GM11168 (cell line): Measurements from ENCODE around the gene CXCL3.
"Not testable (repeated sequence)": the region's sequence is repeated elsewhere in the genome, so short reads cannot be mapped to it uniquely, and the experiment has no call there.

Experiments used
- in situ Hi-C: fragments of 300-500 bp; cut with MboI; formaldehyde crosslinking; loops from one replicate; pipeline ENCODE4 v1.12.0; 2022; ENCODE audit warnings: low sequenced_read_pairs; ENCODE audit not compliant: unreplicated experiment

The CXCL3 gene

DNA sequence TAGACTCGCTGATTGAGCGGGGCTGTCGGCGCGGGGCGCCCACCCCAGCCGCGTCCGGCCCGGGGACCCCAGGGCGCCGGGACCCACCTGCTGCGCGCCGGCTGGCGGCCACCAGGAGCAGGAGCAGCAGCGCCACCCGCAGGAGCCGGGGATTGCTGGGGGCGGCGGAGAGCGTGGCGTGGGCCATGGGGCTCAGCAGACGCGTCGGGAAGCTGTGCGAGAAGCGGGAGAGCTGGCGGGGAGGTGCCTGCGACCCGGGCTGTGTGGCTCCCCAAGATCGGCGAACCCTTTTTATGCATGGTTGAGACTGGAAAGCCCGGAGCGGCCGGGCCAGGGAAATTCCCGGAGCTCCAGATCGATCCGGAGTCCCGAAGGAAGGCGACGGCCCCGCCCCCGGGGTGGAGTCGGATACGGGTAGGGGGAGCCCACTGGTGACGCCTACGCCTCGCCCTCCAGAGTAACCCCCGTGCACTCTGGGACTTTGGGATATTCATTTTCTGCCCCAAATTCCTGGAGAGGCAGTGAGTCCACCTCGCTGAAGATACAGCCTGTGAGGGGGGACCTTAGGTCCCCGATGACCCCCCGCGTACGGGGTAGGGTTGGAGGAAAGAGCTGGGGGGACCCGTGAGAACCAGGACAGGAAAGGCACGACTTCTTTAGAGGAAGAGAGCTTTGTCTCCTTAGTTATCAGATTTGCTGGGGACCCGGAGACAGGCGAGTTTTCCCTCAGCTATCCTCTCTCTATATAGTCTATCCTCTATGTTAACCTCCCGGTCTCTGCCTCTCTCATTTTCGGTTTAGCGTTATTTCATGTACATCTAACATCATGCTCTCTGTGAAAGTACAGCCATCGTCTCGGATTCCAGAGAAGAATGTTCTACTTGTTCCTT, at the start of gene CXCL3:
TSS of gene CXCL3 (minus strand) at position 265 of the 890 bp plus-strand sequence. CDS start at position 187, 78 bp downstream.
- in situ Hi-C loops = no loop called here

DNA sequence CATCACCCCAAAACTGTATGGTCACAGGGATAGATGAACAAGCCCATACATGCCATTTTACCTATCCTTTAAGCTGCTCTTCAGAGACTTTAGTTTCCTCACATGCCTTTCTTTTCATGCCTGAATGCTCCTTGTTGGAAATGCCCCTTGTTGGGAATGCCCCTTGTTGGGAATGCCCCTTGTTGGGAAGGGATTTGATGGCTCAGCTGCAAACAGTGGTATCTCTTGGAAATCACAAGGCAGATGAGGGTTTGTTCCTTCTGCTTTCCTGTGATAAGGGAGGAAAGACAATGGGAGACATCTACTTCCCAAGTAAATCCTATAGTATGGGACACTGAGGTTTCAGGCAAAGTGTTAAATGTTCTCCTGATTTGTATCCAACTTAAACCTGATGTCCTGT, 49.0 kb upstream of the CXCL3 start:
- in situ Hi-C loops = no loop called here

GRCh38 chr4:74085669-74086068, 47.2 kb upstream of the CXCL3 start:
- in situ Hi-C loops = no loop called here

DNA sequence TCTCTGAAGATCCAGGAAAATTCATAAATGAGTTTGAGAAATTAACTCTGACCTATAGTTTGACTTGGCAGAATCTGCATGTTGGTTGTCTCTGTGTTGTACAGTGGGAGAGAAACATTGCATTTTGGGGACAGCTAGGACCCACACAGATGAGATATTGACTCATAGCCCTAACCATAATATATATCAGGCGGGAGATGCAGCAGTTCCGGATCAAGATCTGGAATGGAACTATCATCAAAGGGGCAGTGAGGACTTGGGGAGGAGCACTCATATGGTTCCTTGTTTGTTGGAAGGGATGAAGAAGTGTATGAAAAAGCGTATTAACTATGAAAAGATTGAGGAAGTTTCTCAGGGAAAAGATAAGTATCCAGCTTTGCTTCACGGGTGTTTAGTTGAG, 46.5 kb upstream of the CXCL3 start:
- in situ Hi-C loops = no loop called here

GRCh38 chr4:74083546-74083945, 45.1 kb upstream of the CXCL3 start:
- in situ Hi-C loops = no loop called here

- in situ Hi-C loops = no loop called here
Observed at GRCh38 chr4:74081035-74081434, 42.5 kb upstream of the CXCL3 start.

DNA sequence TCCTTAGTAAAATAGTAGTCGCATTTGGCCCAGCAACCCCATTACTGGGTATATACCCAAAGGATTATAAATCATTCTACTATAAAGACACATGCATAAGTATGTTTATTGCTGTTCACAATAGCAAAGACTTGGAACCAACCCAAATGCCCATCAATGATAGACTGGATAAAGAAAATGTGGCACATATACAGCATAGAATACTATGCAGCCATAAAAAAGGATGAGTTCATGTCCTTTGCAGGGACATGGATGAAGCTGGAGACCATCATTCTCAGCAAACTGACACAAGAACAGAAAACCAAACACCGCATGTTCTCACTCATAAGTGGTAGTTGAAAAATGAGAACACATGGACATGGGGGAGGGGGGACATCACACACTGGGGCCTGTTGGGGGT, 41.9 kb upstream of the CXCL3 start:
- in situ Hi-C loops = not testable (repeated sequence)

GRCh38 chr4:74079024-74079423, 40.5 kb upstream of the CXCL3 start:
- in situ Hi-C loops = not testable (repeated sequence)

- in situ Hi-C loops = no loop called here
Observed at GRCh38 chr4:74073358-74073757, 34.9 kb upstream of the CXCL3 start.

DNA sequence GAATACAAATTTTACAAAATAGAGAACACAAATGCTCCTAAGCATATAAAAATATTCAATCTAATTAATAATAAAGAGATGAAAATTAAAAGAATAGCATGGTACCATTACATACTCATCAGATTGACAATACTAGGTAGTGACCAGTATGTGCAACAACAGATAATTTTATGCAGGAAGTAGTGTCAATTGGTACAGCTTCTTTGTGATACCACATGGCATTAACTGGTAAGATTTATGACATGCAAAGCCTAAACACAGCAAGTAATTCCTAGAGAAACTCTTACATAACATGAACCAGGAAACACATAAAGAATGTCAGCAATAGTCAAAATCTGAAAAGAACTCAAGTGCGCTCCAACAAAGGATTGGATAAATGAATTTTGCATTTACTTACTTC, 34.2 kb upstream of the CXCL3 start:
- in situ Hi-C loops = no loop called here

DNA sequence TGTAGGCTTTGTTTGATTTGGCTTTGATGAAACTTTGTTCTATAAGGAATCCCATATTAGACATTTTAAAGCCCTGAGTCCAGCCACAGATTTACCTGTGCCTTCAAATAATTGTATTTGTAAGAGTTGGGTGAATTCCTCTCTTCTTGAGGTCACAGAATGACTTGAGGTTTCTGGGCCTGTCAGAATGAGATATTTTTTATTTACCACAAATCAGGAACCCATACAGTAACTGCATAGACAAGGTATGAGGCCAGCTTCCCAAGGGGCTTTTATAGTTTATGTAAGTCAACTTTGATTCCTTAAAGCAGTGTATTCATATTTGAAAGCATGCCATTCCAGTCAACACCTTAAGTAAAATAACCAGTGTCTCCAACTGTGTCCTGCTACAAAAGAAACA, 29.1 kb upstream of the CXCL3 start:
- in situ Hi-C loops = no loop called here

DNA sequence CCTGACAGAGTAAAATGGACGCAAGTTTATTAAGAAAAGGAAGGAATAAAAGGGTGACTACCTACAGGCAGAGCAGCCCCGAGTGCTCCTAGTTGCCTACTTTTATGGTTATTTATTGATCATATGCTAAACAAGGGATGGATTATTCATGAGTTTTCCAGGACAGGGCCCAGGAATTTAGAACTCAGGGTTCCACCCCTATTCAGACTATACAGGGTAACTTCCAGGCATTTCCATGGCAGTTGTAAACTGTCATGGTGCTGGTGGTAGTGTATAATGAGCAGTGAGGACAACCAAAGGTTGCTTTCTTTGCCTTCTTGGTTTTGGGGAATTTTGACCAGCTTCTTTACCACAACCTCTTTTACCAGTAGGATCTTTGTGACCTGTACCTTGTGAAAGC, 27.7 kb upstream of the CXCL3 start:
- in situ Hi-C loops = no loop called here

- in situ Hi-C loops = no loop called here
Observed at GRCh38 chr4:74065115-74065642, 26.7 kb upstream of the CXCL3 start.

DNA sequence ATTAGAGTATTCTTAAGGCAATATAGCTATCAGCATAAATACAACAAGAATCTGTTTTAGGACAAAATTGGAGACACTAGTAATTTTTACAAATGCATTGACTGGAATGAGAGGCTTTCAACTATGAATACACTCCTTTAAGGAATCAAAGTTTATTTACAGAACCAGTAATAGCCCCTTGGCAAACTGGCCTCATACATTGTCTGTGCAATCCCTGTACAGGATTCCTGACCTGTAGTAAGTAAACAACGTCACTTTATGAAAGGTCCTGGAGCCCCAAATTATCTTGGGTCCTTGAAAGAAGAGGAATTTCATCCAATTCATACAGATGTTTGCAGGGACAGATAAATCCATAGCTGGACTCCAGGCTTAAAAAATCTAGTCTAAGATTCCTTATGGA, 25.4 kb upstream of the CXCL3 start:
- in situ Hi-C loops = no loop called here

GRCh38 chr4:74062953-74063352, 24.5 kb upstream of the CXCL3 start:
- in situ Hi-C loops = no loop called here

DNA sequence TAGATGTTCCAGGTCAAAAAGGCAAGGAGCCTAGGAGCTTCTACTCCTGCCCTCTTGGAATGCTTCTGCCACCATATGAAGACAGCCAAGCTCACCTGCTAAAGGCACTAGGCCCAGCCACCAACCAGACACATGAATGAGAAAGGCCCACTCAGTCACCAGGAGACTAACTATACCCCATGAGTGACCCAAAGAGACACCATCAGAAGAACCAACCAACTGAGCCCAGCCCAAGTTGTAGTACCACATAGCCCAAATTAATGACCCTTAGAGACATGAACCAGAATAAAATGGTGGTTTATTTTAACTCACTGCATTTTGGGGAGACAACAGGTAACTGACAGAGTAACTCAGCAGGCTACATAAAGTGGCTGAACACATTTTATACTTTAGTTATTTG, 22.9 kb upstream of the CXCL3 start:
- in situ Hi-C loops = no loop called here

- in situ Hi-C loops = no loop called here
Observed at GRCh38 chr4:74059161-74059829, 20.8 kb upstream of the CXCL3 start.

GRCh38 chr4:74058048-74058651, 19.7 kb upstream of the CXCL3 start:
- in situ Hi-C loops = no loop called here

DNA sequence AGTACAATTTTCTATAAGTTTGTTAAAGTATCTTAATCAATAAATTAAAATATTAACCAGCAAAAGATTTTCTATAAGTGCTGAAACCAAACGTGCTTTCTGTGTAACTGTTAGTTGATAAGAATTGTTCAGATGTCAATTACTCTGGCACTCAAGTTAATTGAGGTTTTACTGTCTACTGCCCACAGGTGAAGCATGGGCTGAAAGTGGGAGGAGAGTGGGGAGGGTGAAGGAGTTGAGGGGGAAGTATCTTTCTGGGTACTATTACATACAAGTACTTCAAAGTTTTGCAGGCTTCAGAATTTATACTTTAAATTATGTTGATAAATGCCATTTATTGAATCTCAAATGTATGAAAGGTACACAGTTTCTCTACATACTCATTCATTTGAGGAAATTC, 19.1 kb upstream of the CXCL3 start:
- in situ Hi-C loops = no loop called here

DNA sequence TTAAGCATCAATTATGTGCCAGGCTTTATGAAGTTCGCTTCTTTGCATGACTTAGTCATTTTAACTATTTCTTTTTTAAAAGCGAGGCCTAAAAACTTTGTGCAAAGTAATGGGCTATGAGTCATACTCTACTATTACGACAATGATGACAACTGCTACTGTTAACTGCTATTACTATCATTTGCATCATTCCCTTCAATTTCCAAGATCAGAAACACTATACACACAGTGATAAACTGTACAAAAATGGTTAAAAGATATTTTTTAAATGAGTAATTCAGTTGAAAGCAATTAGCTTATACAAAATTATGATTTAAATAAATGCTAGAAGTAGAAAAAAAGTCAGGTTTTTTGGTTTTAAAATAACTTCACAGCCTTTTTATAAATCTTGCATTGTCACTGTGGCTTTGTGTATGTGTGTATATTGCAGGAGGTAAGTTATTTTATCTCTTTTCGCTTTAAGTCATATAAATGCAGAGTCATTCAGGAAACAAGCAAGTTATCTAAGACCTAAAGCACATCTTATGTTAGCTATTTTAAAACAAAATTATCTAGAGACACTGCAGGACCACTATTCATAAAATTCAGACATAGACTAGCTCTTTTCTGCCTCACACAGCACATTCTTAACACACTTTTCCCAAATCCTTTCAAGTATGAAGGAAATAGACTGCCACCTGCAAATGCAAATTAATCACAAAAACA, 18.5 kb upstream of the CXCL3 start:
- in situ Hi-C loops = no loop called here
